Activated effector memory CD4-positive, alpha-beta T cell treated with anti-CD3 and anti-CD28 coated beads, Interleukin-2, amount 50 U/mL, for 16 hours (primary cell): ENCODE results near the gene FHIP1B.

Experiments
- DNase-seq: peaks from one replicate; pipeline ENCODE4 v3.0.0-alpha.2; 2020

Gene FHIP1B

DNA sequence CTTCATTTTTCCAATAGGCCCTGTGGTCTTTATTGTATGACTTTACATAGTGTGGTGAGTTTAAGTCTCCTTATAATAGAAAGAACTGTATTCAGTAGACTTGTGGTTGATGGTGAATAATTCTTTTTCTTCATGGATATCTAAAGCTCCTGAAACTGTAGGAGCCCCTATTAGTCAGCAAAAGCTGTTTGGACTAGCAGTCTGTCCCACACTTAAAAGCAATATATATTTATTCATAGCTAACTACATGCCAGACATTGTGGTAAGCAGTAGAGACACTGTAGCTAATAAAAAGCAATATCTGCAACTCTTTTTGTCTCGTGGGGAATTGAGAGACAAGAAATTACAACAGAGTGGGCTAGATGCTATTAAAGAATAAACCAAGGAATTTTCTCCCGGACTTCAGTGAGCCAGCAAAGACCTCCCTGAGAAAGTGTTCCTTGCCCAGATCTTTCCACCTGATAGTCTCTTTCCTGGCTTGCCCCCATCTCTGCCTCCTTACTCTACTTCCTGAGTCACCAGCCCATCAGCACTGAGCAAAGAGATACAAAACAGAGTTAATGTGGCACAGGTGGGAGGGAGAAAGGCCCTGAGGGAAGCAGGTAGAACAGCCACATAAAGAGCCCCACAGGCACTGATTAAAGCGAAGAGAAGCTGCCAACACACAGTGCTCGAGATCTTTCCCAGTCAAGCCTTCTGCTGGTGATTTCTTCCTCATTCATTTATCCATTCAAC is 36.8 kb downstream of the FHIP1B start:
- DNase-seq, result no peak

DNA sequence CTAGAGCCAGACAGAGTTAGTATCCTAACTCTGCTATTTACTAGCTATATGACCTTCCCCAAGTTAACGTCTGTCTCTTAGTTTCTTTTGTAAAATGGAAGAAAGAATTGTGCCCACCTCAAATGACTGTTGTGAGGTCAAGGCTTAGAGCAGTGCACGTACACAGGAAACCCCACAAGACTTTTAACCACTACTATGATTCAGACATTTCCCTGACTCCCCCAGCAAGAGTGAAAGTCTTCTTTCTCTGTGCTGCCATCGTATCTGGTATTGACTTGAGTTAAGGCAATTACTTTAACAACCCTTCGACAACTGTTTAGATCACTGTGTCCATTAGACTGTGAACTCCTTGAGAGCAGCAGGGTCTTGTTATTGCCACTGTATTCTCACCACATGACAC is 38.0 kb downstream of the FHIP1B start:
- no peak for DNase-seq

DNA sequence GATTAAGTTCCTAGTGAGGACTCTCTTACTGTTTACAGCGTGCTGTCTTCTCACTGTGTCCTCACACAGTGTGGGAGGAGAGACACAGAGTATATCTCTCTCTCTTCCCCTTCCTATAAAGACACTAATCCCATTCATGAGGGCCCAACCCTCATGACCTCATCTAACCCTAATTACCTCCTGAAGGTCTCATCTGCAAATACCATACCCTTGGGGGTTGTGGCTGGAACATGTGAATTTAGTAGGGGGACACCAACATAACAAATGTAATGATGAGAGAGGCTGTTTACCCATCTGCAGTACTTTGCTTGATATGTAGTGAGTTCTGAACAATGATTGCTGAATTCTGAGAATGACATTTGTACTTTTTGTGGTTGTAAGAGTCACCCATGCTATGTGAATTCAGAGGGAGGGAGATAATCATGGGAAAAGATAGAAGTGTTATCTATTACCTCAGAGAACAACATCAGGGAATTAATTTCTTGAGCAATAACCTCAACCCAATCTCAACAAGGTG is 40.3 kb downstream of the FHIP1B start:
- DNase-seq, result no peak

DNA sequence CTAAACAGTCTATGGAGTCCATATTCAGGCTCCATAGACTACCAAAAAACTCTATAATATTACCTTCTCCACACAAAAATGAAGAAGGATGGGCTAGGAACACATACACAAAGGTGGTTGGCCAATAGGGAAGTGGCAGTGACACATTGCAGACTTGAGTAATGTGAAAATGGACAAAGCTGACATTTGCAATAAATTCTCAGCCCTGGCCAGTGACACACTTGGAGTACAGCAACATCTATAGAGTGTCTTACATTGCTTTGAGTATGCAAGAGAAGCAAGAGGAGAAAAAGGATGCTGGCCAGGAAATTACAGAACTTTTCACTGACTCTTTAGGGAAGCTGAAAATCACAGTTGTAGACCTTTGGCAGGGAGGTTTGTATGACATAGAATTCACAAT is 42.7 kb downstream of the FHIP1B start:
- DNase-seq, result no peak

DNA sequence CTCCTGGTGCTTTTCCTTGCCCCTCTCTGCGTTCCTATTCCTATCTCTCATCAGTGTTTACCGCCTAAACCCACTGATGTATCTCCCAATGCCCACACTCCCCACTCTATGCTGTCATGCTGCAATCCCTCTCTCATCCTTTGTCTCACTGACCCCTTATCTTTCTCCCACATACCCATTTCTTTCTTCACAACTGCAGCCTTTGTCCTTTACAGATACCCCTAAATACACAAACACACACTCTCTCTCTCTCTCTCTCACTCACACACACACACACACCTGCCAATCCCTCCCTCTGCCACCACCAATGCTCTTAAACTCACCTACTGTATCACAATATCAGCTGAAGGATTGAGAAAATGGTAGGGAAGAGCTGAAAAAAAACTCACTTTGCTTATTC is 59.0 kb downstream of the FHIP1B start:
- DNase-seq, result no peak

DNA sequence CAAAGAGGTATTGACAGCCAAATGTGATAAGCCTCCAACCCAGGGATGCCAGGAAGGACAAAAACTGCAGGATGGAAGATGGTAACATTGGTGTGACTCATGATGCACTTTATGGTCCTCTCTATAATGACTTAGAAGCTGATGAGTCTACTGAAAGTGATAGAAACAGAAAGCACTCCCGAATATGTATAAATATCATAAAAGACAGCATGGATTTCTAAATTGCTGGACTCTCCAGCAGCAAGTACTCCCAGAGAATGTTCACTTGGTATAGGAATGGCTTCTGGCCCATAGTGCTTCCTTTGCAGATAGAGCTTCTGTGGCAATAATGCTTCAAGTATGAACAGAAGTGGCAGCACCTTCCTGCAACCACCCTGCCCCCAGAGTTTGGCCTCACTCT is 64.2 kb downstream of the FHIP1B start, which contains the start of gene OR52B2:
Gene OR52B2 (minus strand): TSS at position 101 of the 400 bp plus-strand sequence. CDS start 0 bp downstream, at position 101.
- no peak for DNase-seq
